Camera-type eye (tissue), 1 donor: ENCODE data around the gene HNRNPF. TPM values are rescaled to one million over a fixed set of nuclear protein-coding genes. Genes with fewer than 3 reads are reported as not detected.

Experiments
- total RNA-seq: library from RNA; depleted of rRNA; stranded (reverse); fragments of >200 nt; gene quantifications from one replicate; pipeline ENCODE4 v1.2.3, GENCODE V29; 2014

The HNRNPF gene
- total RNA-seq: 171 TPM

GRCh38 chr10:43408710-43409384 is at the start of gene HNRNPF:
TSS of gene HNRNPF (minus strand) at chr10:43409186. CDS start at chr10:43387884, 21,302 bp downstream.

GRCh38 chr10:43436291-43437140 is 27.5 kb upstream of the HNRNPF start, which contains the start of gene ZNF487:
TSS of gene ZNF487 (plus strand) at chr10:43437111. CDS start at chr10:43475814, 38,703 bp downstream.

GRCh38 chr10:43371418-43371817 is 37.6 kb downstream of the HNRNPF start, which contains the start of gene FXYD4:
TSS of gene FXYD4 (plus strand) at chr10:43371636. CDS start at chr10:43373747, 2,111 bp downstream.

Other genes with a start within 250 kb of the HNRNPF start
- gene RASGEF1A, start 142.1 kb downstream of the HNRNPF start, total RNA-seq: 1.6 TPM
- not detected for gene FXYD4, start 37.5 kb downstream of the HNRNPF start, total RNA-seq
- gene ZNF487, start 27.9 kb upstream of the HNRNPF start, total RNA-seq: 19.3 TPM
- 11.5 TPM for gene ZNF239, start 165.4 kb upstream of the HNRNPF start, total RNA-seq
- gene ZNF485, start 197.3 kb upstream of the HNRNPF start, total RNA-seq: 6.7 TPM
- 51.3 TPM for gene ZNF32, start 239.7 kb upstream of the HNRNPF start, total RNA-seq